Measurements from ENCODE around the gene OR8B4.

DNA sequence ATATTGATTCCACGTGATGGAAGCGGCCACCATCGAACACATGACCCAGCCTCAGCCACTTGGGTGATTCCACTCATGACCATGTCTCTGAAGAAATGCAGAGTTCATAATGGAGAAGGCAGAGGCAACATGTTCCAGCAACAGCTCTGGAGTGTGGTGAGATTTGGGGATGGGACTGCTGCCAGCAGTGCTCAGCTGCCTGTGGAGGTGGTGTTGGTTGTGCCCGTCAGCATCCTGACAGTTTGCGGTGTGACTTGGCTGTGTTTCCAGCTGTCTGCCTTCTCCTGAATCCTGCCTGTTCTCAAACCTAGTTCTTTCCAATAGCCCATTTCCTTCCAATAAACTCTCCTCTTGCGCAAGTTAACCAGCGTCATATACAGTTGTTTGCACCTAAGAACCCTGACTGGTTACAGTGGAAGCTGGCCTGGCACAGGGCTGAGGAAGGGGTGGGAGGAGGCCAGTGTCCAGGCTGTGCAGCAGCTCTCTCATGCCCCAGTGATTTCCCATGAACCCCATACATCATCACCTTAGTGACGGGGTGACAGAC is 42.8 kb upstream of the OR8B4 start:
- TF ChIP-seq CTCF (IDR thresholded peaks at IDR 0.05): no peak
- TF ChIP-seq POLR2A (IDR thresholded peaks at IDR 0.05): no peak

Measured in thyroid gland (tissue), 4 donors.